GM08714 (cell line): ENCODE measurements around the gene PCDHGA9.
"Not testable (repeated sequence)": the region's sequence is repeated elsewhere in the genome, so short reads cannot be mapped to it uniquely, and the experiment has no call there.

Experiments used
- H3K4me3 ChIP-seq: fragments of 200-500 bp; sonication (Bioruptor generic); 2 replicates; pipeline ENCODE4 v1.5.1; 2014; ENCODE audit warnings: mild to moderate bottlenecking, low read length, inconsistent platforms
- ZNF274 ChIP-seq: IDR thresholded peaks from 2 replicates; pipeline ENCODE4 v1.6.1; 2012; ENCODE audit warnings: mild to moderate bottlenecking, low read depth, low read length

Gene PCDHGA9

DNA sequence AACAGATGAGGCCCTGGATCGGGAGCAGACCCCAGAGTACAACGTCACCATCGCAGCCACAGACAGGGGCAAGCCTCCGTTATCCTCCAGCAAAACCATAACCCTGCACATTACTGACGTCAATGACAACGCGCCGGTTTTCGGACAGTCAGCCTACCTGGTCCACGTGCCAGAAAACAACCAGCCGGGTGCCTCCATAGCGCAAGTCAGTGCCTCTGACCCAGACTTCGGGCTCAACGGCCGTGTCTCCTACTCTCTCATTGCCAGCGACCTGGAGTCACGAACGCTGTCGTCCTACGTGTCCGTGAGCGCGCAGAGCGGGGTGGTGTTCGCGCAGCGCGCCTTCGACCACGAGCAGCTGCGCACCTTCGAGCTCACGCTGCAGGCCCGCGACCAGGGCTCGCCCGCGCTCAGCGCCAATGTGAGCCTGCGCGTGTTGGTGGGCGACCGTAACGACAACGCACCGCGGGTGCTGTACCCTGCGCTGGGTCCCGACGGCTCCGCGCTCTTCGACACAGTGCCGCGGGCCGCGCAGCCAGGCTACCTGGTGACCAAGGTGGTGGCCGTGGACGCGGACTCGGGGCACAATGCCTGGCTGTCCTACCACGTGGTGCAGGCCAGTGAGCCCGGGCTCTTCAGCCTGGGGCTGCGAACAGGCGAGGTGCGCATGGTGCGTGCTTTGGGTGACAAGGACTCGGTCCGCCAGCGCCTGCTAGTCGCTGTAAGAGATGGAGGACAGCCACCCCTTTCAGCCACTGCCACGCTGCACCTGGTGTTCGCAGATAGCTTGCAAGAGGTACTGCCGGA lies 16.7 kb downstream of the PCDHGA9 start:
- no peak for TF ChIP-seq ZNF274
- H3K4me3 ChIP-seq: no peak overlapping the region

DNA sequence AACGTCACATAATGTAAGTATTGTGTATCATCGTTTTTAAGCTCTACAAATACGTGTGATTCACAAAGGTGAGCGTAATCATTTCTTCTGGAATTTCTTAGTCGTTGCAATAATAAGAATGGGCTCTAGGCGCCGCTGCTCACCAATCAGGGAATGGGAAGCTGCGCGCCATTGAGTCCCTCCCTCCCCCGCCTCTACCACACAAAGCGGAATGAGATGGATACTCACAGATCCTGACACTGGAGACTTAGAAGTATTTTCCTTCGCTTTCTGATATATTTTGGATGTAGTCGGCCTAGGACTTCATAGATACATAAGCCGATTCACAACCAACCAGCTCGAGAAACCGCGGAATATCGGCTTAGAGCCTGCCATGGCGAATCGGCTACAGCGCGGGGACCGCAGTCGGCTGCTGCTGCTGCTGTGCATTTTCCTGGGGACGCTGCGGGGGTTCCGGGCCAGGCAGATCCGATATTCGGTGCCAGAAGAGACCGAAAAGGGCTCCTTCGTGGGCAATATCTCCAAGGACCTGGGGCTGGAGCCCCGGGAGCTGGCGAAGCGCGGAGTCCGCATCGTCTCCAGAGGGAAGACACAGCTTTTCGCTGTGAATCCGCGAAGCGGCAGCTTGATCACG lies 18.4 kb downstream of the PCDHGA9 start, which contains the start of gene PCDHGA11:
Gene PCDHGA11 (plus strand): TSS at position 197 of the 634 bp plus-strand sequence. CDS start 177 bp downstream, at position 374.
- no peak for TF ChIP-seq ZNF274
- peak within 1 kb of the TSS; percentile 56 for H3K4me3 ChIP-seq

DNA sequence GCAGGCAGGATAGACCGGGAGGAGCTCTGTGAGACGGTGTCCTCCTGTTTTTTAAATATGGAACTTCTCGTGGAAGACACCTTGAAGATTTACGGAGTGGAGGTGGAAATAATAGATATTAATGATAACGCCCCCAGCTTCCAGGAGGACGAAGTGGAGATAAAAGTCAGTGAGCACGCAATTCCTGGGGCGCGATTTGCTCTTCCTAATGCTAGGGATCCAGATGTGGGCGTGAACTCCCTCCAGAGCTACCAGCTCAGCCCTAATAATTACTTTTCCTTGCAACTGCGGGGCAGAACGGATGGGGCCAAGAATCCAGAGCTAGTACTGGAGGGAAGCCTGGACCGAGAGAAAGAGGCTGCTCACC lies 18.9 kb downstream of the PCDHGA9 start:
- no peak for TF ChIP-seq ZNF274
- peak overlapping the region; percentile 56 for H3K4me3 ChIP-seq

DNA sequence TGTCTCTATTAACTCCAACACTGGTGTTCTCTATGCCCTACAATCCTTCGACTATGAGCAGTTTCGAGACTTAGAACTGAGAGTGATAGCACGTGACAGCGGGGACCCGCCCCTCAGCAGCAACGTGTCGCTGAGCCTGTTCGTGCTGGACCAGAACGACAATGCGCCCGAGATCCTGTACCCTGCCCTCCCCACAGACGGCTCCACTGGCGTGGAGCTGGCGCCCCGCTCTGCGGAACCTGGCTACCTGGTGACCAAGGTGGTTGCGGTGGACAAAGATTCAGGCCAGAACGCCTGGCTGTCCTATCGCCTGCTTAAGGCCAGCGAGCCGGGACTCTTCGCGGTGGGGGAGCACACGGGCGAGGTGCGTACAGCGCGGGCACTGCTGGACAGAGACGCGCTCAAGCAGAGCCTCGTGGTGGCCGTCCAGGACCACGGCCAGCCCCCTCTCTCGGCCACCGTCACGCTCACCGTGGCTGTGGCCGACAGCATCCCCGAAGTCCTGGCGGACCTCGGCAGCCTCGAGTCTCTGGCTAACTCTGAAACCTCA lies 20.2 kb downstream of the PCDHGA9 start:
- H3K4me3 ChIP-seq: no peak overlapping the region
- TF ChIP-seq ZNF274: no peak

DNA sequence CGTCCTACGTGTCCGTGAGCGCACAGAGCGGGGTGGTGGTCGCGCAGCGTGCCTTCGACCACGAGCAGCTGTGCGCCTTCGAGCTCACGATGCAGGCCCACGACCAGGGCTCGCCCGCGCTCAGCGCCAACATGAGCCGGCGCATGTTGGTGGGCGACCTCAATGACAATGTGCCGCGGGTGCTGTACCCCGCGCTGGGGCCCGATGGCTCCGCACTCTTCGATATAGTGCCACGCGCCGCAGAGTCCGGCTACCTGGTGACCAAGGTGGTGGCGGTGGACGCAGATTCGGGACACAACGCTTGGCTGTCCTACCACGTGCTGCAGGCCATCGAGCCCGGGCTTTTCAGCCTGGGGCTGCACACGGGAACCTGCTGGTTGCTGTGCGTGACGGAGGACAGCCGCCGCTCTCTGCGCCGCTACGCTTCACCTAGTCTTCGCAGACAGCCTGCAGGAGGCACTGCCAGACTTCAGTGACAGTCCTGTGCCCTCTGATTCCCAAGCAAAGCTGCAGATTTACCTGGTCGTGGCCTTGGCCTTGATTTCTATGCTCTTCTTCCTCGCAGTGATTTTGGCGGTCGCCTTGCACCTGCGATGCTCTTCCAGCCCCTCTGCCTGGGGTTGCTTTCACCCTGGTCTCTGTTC lies 25.3 kb downstream of the PCDHGA9 start:
- TF ChIP-seq ZNF274: no peak
- H3K4me3 ChIP-seq: no peak overlapping the region

DNA sequence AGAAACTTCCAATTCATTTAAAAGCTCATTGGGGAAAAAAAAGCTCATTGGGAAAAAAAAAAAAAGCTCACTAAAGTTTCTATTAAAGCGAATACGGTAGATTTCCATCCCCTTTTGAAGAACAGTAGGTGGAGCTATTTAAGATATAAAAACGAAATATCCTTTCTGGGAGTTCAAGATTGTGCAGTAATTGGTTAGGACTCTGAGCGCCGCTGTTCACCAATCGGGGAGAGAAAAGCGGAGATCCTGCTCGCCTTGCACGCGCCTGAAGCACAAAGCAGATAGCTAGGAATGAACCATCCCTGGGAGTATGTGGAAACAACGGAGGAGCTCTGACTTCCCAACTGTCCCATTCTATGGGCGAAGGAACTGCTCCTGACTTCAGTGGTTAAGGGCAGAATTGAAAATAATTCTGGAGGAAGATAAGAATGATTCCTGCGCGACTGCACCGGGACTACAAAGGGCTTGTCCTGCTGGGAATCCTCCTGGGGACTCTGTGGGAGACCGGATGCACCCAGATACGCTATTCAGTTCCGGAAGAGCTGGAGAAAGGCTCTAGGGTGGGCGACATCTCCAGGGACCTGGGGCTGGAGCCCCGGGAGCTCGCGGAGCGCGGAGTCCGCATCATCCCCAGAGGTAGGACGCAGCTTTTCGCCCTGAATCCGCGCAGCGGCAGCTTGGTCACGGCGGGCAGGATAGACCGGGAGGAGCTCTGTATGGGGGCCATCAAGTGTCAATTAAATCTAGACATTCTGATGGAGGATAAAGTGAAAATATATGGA lies 27.9 kb downstream of the PCDHGA9 start, which contains the start of gene PCDHGA12:
Gene PCDHGA12 (plus strand): TSS at position 176 of the 782 bp plus-strand sequence. CDS start 253 bp downstream, at position 429.
- peak within 1 kb of the TSS; percentile 43; the same call in 1 of the 2 replicates for H3K4me3 ChIP-seq
- TF ChIP-seq ZNF274: no peak

DNA sequence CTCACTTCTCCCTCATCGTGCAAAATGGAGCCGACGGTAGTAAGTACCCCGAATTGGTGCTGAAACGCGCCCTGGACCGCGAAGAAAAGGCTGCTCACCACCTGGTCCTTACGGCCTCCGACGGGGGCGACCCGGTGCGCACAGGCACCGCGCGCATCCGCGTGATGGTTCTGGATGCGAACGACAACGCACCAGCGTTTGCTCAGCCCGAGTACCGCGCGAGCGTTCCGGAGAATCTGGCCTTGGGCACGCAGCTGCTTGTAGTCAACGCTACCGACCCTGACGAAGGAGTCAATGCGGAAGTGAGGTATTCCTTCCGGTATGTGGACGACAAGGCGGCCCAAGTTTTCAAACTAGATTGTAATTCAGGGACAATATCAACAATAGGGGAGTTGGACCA lies 28.7 kb downstream of the PCDHGA9 start:
- peak overlapping the region; percentile 43; the same call in 1 of the 2 replicates for H3K4me3 ChIP-seq
- TF ChIP-seq ZNF274: no peak

DNA sequence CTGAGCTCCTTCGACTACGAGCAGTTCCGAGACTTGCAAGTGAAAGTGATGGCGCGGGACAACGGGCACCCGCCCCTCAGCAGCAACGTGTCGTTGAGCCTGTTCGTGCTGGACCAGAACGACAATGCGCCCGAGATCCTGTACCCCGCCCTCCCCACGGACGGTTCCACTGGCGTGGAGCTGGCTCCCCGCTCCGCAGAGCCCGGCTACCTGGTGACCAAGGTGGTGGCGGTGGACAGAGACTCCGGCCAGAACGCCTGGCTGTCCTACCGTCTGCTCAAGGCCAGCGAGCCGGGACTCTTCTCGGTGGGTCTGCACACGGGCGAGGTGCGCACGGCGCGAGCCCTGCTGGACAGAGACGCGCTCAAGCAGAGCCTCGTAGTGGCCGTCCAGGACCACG lies 29.7 kb downstream of the PCDHGA9 start:
- not testable (repeated sequence) for H3K4me3 ChIP-seq

DNA sequence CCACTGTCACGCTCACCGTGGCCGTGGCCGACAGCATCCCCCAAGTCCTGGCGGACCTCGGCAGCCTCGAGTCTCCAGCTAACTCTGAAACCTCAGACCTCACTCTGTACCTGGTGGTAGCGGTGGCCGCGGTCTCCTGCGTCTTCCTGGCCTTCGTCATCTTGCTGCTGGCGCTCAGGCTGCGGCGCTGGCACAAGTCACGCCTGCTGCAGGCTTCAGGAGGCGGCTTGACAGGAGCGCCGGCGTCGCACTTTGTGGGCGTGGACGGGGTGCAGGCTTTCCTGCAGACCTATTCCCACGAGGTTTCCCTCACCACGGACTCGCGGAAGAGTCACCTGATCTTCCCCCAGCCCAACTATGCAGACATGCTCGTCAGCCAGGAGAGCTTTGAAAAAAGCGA lies 30.1 kb downstream of the PCDHGA9 start:
- H3K4me3 ChIP-seq: not testable (repeated sequence)

DNA sequence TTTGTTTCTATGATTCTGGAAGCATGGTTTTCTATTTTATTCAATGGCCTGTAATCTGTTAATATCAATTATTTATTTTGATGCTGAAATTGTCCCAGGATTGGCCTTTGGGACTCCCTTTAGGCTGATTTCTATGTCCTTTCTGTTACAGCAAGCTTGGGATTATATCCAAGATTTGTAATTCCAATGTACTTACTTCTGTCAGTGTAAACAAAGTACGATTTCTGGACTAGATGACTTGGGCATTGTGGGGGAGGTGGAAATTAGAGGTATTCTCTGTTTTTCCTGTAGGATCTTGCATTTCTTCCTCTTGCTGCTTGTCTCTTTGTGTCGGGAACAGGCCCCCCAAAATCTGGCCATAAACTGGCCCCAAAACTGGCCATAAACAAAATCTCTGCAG lies 31.4 kb downstream of the PCDHGA9 start:
- no peak overlapping the region for H3K4me3 ChIP-seq
- TF ChIP-seq ZNF274: no peak

DNA sequence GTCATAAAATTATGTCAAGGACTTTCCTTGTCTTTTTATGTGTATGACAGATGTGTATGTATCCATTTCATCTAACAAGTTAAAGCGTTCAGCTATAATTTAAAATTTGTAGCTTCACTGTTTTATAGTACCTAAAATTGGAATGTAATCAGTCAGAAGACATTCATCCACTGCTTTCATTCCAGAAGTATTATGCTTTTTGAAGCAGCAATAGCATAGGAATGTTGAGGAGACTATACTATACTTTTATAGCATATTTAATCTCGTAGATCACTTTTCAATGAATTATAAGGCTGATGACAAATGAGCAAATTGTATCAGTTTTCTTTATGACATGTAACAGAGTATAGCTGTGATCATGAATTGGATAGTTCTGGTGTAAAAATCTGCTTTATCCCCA lies 34.6 kb downstream of the PCDHGA9 start:
- H3K4me3 ChIP-seq: no peak overlapping the region
- no peak for TF ChIP-seq ZNF274

DNA sequence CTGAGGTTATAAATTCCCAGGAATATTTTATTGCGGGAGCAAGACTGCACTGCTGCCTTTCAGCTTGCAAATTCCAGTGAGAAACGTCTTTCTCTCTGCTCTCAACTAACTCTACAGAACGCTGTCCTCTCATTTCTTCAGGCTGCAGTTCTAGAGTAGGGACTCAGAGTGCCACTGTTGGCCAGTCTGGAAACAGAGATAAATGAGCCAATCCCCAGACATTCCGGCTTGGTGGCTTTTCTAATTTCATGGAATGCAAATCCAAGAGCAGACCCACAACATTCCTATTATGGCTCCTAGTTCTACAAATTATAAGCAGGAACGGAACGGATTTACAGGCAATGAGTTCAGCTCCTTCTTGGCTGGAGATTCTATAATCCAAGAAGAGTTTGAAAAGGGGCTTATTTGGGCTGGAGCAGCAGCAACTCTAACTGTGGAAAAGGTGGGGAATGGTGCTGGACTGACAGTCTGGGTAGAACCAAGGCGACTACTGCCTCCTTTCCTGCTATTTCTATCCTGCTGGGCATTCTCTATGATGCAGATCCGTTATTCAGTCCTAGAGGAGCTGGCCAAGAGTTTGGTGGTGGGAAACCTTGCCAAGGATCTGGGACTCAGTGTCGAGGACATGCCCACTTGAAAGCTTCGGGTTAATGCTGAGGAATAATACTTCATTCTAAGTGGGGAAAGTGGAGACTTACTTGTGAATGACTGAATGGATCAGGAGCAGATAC lies 37.0 kb downstream of the PCDHGA9 start:
- no peak overlapping the region for H3K4me3 ChIP-seq
- TF ChIP-seq ZNF274: no peak

DNA sequence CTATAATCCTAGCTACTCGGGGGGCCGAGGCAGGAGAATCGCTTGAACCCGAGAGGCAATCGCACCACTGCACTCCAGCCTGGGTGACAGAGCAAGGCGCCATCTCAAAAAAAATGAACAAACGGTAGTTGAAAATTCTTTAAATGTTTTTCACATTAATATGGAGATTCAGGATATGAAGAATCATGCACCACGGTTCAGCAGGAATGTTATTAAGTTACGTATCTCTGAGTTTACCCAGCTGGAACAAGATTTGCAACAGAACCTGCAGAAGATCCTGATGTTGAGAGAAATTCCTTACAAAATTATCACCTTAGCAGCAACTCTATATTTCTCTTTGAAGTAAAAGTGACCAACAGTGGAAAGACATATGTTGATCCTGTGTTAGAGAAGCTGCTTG lies 37.8 kb downstream of the PCDHGA9 start:
- H3K4me3 ChIP-seq: no peak overlapping the region
- no peak for TF ChIP-seq ZNF274

DNA sequence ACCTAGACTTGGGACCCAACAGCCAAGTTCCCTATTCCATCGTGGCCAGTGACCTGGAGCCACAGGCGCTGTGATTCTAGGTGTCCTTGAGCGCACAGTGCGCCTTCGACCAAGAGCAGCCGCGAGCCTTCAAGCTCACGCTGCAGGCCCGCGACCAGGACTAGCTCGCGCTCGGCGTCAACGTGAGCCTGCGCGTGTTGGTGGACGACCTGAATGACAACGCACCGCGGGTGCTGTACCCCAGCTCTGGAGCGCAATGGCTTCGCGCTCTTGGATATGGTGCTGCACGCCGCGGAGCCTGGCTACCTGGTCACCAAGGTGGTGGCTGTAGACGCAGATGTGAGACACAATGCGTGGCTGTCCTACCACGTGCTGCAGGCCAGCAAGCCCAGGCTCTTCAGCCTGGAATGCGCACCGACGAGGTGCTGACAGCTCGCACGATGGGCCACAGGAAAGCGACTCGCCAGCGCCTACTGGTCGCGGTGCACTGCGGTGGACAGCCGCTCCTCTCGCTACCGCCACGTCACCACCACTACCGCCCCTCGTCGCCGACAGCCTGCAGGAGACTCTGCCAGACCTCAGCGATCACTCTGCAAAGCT lies 39.1 kb downstream of the PCDHGA9 start:
- TF ChIP-seq ZNF274: no peak
- no peak overlapping the region for H3K4me3 ChIP-seq
